Tibial nerve (tissue), 3 donors: Measurements from ENCODE around the gene MAU2.

Experiments
- CTCF ChIP-seq, 5 experiments: fragments of 200-600 bp in 3 of 5; fragments of 450-650 bp in 2 of 5; sonication (generic) in 3 of 5; IDR thresholded peaks; one replicate each; pipeline ENCODE4 v1.5.1; 2016 to 2019; ENCODE audit warnings: antibody characterized with exemption in 5 of 5, mild to moderate bottlenecking in 3 of 5, moderate library complexity in 2 of 5
- POLR2A ChIP-seq, 2 donors: fragments of 450-650 bp; IDR thresholded peaks; one replicate each; pipeline ENCODE4 v1.6.1; 2017; ENCODE audit warnings: antibody characterized with exemption in 2 of 2, mild to moderate bottlenecking in 2 of 2, moderate library complexity in 2 of 2

GRCh38 chr19:19274716-19275565 lies 45.7 kb upstream of the MAU2 start:
- TF ChIP-seq CTCF (IDR thresholded peaks at IDR 0.05) (no peak), POLR2A (IDR thresholded peaks at IDR 0.05) (no peak)
